H9 (cell line): Measurements from ENCODE around the gene ACTL8. TPM values are rescaled to one million over a fixed set of nuclear protein-coding genes. Genes with fewer than 3 reads are reported as not detected.

Experiments
- DNase-seq: peaks from one replicate; pipeline ENCODE4 v3.0.0-alpha.2; 2017
- H2AFZ ChIP-seq: one replicate; pipeline ENCODE4 v1.6.1; 2013; ENCODE audit warnings: mild to moderate bottlenecking, low read length, control low read depth, moderate library complexity
- H2AK5ac ChIP-seq: 2 replicates; pipeline ENCODE4 v1.6.1; 2013; ENCODE audit warnings: low read length, control low read depth, mixed read lengths; ENCODE audit not compliant: insufficient read length
- H2BK120ac ChIP-seq: one replicate; pipeline ENCODE4 v1.6.1; 2013; ENCODE audit warnings: low read depth, mild to moderate bottlenecking, low read length, control low read depth, inconsistent platforms; ENCODE audit not compliant: poor library complexity, severe bottlenecking
- H2BK12ac ChIP-seq: 2 replicates; pipeline ENCODE4 v1.6.1; 2013; ENCODE audit warnings: low read length, control low read depth, mixed read lengths, low read depth; ENCODE audit not compliant: insufficient read length
- H2BK15ac ChIP-seq: 2 replicates; pipeline ENCODE4 v1.6.1; 2013; ENCODE audit warnings: low read depth, low read length, control low read depth
- H2BK20ac ChIP-seq: one replicate; pipeline ENCODE4 v1.6.1; 2013; ENCODE audit warnings: low read depth, mild to moderate bottlenecking, low read length, control low read depth, inconsistent platforms; ENCODE audit not compliant: poor library complexity, severe bottlenecking
- H2BK5ac ChIP-seq: 2 replicates; pipeline ENCODE4 v1.6.1; 2013; ENCODE audit warnings: low read length, control low read depth, mixed read lengths; ENCODE audit not compliant: insufficient read length
- H3K14ac ChIP-seq: 2 replicates; pipeline ENCODE4 v1.6.1; 2013; ENCODE audit warnings: low read length, control low read depth; ENCODE audit not compliant: insufficient read depth
- H3K18ac ChIP-seq: 2 replicates; pipeline ENCODE4 v1.6.1; 2013; ENCODE audit warnings: low read depth, mild to moderate bottlenecking, mixed read lengths, low read length, control low read depth; ENCODE audit not compliant: insufficient read length
- H3K23ac ChIP-seq: 2 replicates; pipeline ENCODE4 v1.6.1; 2013; ENCODE audit warnings: low read length, control low read depth, mixed read lengths, low read depth; ENCODE audit not compliant: insufficient read length
- H3K23me2 ChIP-seq: 2 replicates; pipeline ENCODE4 v1.6.1; 2013; ENCODE audit warnings: low read depth, mild to moderate bottlenecking, mixed read lengths, low read length, control low read depth; ENCODE audit not compliant: insufficient read length, poor library complexity, severe bottlenecking
- H3K27ac ChIP-seq: 2 replicates; pipeline ENCODE4 v1.5.1; 2013; ENCODE audit warnings: low read length, control low read depth, mixed read lengths, low read depth; ENCODE audit not compliant: insufficient read length
- H3K27me3 ChIP-seq: 2 replicates; pipeline ENCODE4 v1.6.1; 2013; ENCODE audit warnings: low read length, control low read depth, inconsistent platforms; ENCODE audit not compliant: insufficient read depth
- H3K4ac ChIP-seq: 2 replicates; pipeline ENCODE4 v1.6.1; 2013; ENCODE audit warnings: low read depth, mild to moderate bottlenecking, control low read depth, inconsistent platforms, low read length, moderate library complexity
- H3K4me1 ChIP-seq: 2 replicates; pipeline ENCODE4 v1.6.1; 2013; ENCODE audit warnings: low read length, control low read depth, inconsistent platforms; ENCODE audit not compliant: insufficient read depth
- H3K4me2 ChIP-seq: 2 replicates; pipeline ENCODE4 v1.6.1; 2013; ENCODE audit warnings: low read length, control low read depth, mixed read lengths; ENCODE audit not compliant: insufficient read length, insufficient read depth
- H3K56ac ChIP-seq: 2 replicates; pipeline ENCODE4 v1.6.1; 2013; ENCODE audit warnings: low read depth, mild to moderate bottlenecking, mixed read lengths, low read length, control low read depth; ENCODE audit not compliant: insufficient read length
- H3K79me1 ChIP-seq: 2 replicates; pipeline ENCODE4 v1.6.1; 2013; ENCODE audit warnings: low read depth, mild to moderate bottlenecking, moderate library complexity, low read length, control low read depth, inconsistent platforms; ENCODE audit not compliant: insufficient read depth, poor library complexity, severe bottlenecking
- H3K79me2 ChIP-seq: 2 replicates; pipeline ENCODE4 v1.6.1; 2013; ENCODE audit warnings: low read length, control low read depth, inconsistent platforms; ENCODE audit not compliant: insufficient read depth
- H3K9ac ChIP-seq: 2 replicates; pipeline ENCODE4 v1.6.1; 2013; ENCODE audit warnings: low read length, control low read depth, mixed read lengths; ENCODE audit not compliant: insufficient read length; ENCODE audit errors: extremely low read depth
- H3K9me3 ChIP-seq: one replicate; pipeline ENCODE4 v1.6.1; 2013; ENCODE audit warnings: low read depth, low read length, inconsistent platforms; ENCODE audit not compliant: control insufficient read depth
- H3T11ph ChIP-seq: one replicate; pipeline ENCODE4 v1.6.1; 2013; ENCODE audit warnings: mild to moderate bottlenecking, low read length, control low read depth, inconsistent platforms
- H4K20me1 ChIP-seq: one replicate; pipeline ENCODE4 v1.6.1; 2013; ENCODE audit not compliant: control insufficient read depth, insufficient read length, insufficient read depth
- H4K5ac ChIP-seq: 2 replicates; pipeline ENCODE4 v1.6.1; 2013; ENCODE audit warnings: low read depth, mild to moderate bottlenecking, mixed read lengths, low read length, control low read depth; ENCODE audit not compliant: insufficient read length
- H4K8ac ChIP-seq: replicated peaks from 2 replicates; pipeline ENCODE4 v1.6.1; 2013; ENCODE audit warnings: low read length, control low read depth, mixed read lengths, low read depth; ENCODE audit not compliant: insufficient read length
- H4K91ac ChIP-seq: 2 replicates; pipeline ENCODE4 v1.6.1; 2013; ENCODE audit warnings: low read depth, mild to moderate bottlenecking, moderate library complexity, mixed read lengths, low read length, control low read depth; ENCODE audit not compliant: insufficient read length
- H3K27ac Mint-ChIP-seq, 3 experiments: 2 replicates in 2 of 3; 3 replicates in 1 of 3; pipeline ENCODE4 v1.8.0; 2020 to 2021; ENCODE audit warnings: mixed read lengths in 3 of 3, mild to moderate bottlenecking in 1 of 3, moderate library complexity in 1 of 3
- H3K27me3 Mint-ChIP-seq: 2 replicates; pipeline ENCODE4 v1.8.0; 2021; ENCODE audit warnings: low read depth, mild to moderate bottlenecking, moderate library complexity, mixed read lengths
- H3K36me3 Mint-ChIP-seq, 3 experiments: 2 replicates in 2 of 3; 3 replicates in 1 of 3; pipeline ENCODE4 v1.8.0; 2020 to 2021; ENCODE audit warnings: low read depth in 3 of 3, mixed read lengths in 3 of 3; ENCODE audit not compliant: insufficient read depth in 1 of 3
- H3K4me1 Mint-ChIP-seq, 2 experiments: 2 replicates each; pipeline ENCODE4 v1.8.0; 2020; ENCODE audit warnings: mixed read lengths in 2 of 2
- H3K4me3 Mint-ChIP-seq, 2 experiments: 2 replicates in 1 of 2; 3 replicates in 1 of 2; pipeline ENCODE4 v1.8.0; 2020 to 2021; ENCODE audit warnings: mild to moderate bottlenecking in 2 of 2, mixed read lengths in 2 of 2, moderate library complexity in 1 of 2
- H3K9me3 Mint-ChIP-seq, 2 experiments: 2 replicates in 1 of 2; 3 replicates in 1 of 2; pipeline ENCODE4 v1.8.0; 2020; ENCODE audit warnings: mild to moderate bottlenecking in 2 of 2, mixed read lengths in 2 of 2, moderate library complexity in 1 of 2
- CTCF ChIP-seq: fragments of 200-600 bp; sonication (generic); conservative IDR thresholded peaks from 3 replicates; pipeline ENCODE4 v1.8.0; 2021; ENCODE audit warnings: antibody characterized with exemption, mild to moderate bottlenecking
- WGBS: extraction: QIAGEN DNeasy Blood & Tissue Kit; methylation state at CpG from one replicate; pipeline ENCODE4 v1.1.7; 2013; ENCODE audit warnings: missing lambda C conversion rate, low lambda C conversion rate, mixed read lengths; ENCODE audit not compliant: insufficient read length; ENCODE audit errors: extremely low coverage; 5-methylcytosine and 5-hydroxymethylcytosine counted together
- total RNA-seq: library from RNA; stranded (reverse); gene quantifications from 2 replicates; pipeline ENCODE4 v1.2.1, GENCODE V29; 2021

Gene ACTL8
- total RNA-seq, 1 experiment from 2014 or later: not detected

GRCh38 chr1:17820198-17820597 is 65.1 kb downstream of the ACTL8 start:
- Histone ChIP-seq H3T11ph (no peak overlapping the region), H3K14ac (no peak overlapping the region), H3K23ac (no peak overlapping the region), H3K23me2 (no peaks in the 10 kb centered on the region), H3K9me3 (no peaks in the 10 kb centered on the region), H4K5ac (no peak overlapping the region), H3K79me1 (no peaks in the 10 kb centered on the region), H3K79me2 (no peaks in the 10 kb centered on the region), H2BK12ac (no peak overlapping the region), H3K18ac (no peak overlapping the region), H2BK20ac (no peak overlapping the region), H3K56ac (no peak overlapping the region), H2BK120ac (no peak overlapping the region), H3K4ac (no peak overlapping the region), H4K20me1 (no peaks in the 10 kb centered on the region), H4K91ac (no peak overlapping the region), H3K9ac (no peak overlapping the region), H2BK15ac (no peak overlapping the region), H3K27ac (no peak overlapping the region), H2BK5ac (no peak overlapping the region), H3K4me1 (no peaks in the 10 kb centered on the region), H2AK5ac (no peak overlapping the region), H2AFZ (no peak overlapping the region), H3K4me2 (no peak overlapping the region), H4K8ac (no peak overlapping the region), H3K27me3 (no peaks in the 10 kb centered on the region; the same call in 1 of the 2 replicates)
- Mint-ChIP-seq H3K27ac (no peak overlapping the region), H3K4me1 (peaks cover 0 to 13% of the 10 kb centered on the region in 2 experiments; a peak in 2 of 4 replicates), H3K36me3 (no peaks in the 10 kb centered on the region), H3K27me3 (peaks cover 3% of the 10 kb centered on the region), H3K4me3 (no peak overlapping the region), H3K9me3 (no peaks in the 10 kb centered on the region)
- no CpG with 5 or more reads among the region's 8 CpGs for WGBS
- DNase-seq: no peak
- TF ChIP-seq CTCF: no peak
